Parathyroid adenoma (tissue), 2 donors: ENCODE measurements around the gene DNMT3L.

ENCODE experiments used
- H2AFZ ChIP-seq: fragments of 300-600 bp; sonication (generic); one replicate; pipeline ENCODE4 v1.7.0; 2017; ENCODE audit warnings: antibody characterized with exemption, mild to moderate bottlenecking
- H3K27ac ChIP-seq: fragments of 300-600 bp; sonication (generic); one replicate; pipeline ENCODE4 v1.7.0; 2017
- H3K27me3 ChIP-seq: fragments of 300-600 bp; sonication (generic); one replicate; pipeline ENCODE4 v1.7.0; 2017; ENCODE audit warnings: low read length; ENCODE audit not compliant: control insufficient read depth, insufficient read depth
- H3K36me3 ChIP-seq: fragments of 300-600 bp; sonication (generic); one replicate; pipeline ENCODE4 v1.7.0; 2017; ENCODE audit warnings: low read length; ENCODE audit not compliant: control insufficient read depth, insufficient read depth
- H3K4me1 ChIP-seq: fragments of 300-600 bp; sonication (generic); one replicate; pipeline ENCODE4 v1.7.0; 2017; ENCODE audit warnings: control low read depth
- H3K4me2 ChIP-seq: fragments of 300-600 bp; sonication (generic); one replicate; pipeline ENCODE4 v1.7.0; 2017; ENCODE audit warnings: low read length
- H3K4me3 ChIP-seq: fragments of 300-600 bp; sonication (generic); one replicate; pipeline ENCODE4 v1.7.0; 2017; ENCODE audit warnings: low read depth, low read length
- H3K79me2 ChIP-seq: fragments of 300-600 bp; sonication (generic); one replicate; pipeline ENCODE4 v1.7.0; 2017; ENCODE audit warnings: control low read depth
- H3K9ac ChIP-seq: fragments of 300-600 bp; sonication (generic); one replicate; pipeline ENCODE4 v1.7.0; 2017; ENCODE audit warnings: mild to moderate bottlenecking
- H3K9me3 ChIP-seq: fragments of 300-600 bp; sonication (generic); one replicate; pipeline ENCODE4 v1.7.0; 2017; ENCODE audit warnings: low read length; ENCODE audit not compliant: control insufficient read depth
- TF ChIP-seq, protein P1 (sequence below): fragments of 300-600 bp; sonication (generic); IDR thresholded peaks from one replicate; pipeline ENCODE4 v1.7.0; 2017; ENCODE audit warnings: antibody characterized with exemption, mild to moderate bottlenecking
- donor health status: primary hyperparathyroidism.

The DNMT3L gene

DNA sequence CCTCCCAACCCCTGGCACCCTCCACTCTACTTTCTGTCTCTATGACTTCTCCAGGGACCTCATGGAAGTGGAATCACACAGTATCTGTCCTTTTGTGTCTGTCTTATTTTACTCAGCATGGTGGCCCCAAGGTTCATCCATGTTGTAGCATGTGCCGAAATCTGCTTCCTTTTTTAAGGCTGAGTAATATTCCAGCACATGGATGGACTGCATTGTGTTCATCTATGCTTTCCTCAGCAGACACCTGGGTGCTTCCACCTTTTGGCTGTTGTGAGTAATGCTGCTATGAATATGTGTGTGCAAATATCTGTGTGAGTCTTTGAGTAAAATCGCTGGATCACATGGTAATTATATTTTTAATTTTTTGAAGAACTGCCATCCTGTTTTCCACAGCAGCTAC is 36.6 kb upstream of the DNMT3L start:
- no peak overlapping the region for H3K9ac ChIP-seq
- no peak overlapping the region for H3K4me3 ChIP-seq
- H3K36me3 ChIP-seq, result no peaks in the 10 kb centered on the region
- H3K4me2 ChIP-seq, result no peak overlapping the region
- no peak overlapping the region for H2AFZ ChIP-seq
- no peaks in the 10 kb centered on the region for H3K27me3 ChIP-seq
- no peaks in the 10 kb centered on the region for H3K9me3 ChIP-seq
- TF ChIP-seq, protein P1, sequence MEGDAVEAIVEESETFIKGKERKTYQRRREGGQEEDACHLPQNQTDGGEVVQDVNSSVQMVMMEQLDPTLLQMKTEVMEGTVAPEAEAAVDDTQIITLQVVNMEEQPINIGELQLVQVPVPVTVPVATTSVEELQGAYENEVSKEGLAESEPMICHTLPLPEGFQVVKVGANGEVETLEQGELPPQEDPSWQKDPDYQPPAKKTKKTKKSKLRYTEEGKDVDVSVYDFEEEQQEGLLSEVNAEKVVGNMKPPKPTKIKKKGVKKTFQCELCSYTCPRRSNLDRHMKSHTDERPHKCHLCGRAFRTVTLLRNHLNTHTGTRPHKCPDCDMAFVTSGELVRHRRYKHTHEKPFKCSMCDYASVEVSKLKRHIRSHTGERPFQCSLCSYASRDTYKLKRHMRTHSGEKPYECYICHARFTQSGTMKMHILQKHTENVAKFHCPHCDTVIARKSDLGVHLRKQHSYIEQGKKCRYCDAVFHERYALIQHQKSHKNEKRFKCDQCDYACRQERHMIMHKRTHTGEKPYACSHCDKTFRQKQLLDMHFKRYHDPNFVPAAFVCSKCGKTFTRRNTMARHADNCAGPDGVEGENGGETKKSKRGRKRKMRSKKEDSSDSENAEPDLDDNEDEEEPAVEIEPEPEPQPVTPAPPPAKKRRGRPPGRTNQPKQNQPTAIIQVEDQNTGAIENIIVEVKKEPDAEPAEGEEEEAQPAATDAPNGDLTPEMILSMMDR, result no peak
- H3K79me2 ChIP-seq, result no peaks in the 10 kb centered on the region
- no peak overlapping the region for H3K27ac ChIP-seq
- H3K4me1 ChIP-seq, result peaks cover 3% of the 10 kb centered on the region

DNA sequence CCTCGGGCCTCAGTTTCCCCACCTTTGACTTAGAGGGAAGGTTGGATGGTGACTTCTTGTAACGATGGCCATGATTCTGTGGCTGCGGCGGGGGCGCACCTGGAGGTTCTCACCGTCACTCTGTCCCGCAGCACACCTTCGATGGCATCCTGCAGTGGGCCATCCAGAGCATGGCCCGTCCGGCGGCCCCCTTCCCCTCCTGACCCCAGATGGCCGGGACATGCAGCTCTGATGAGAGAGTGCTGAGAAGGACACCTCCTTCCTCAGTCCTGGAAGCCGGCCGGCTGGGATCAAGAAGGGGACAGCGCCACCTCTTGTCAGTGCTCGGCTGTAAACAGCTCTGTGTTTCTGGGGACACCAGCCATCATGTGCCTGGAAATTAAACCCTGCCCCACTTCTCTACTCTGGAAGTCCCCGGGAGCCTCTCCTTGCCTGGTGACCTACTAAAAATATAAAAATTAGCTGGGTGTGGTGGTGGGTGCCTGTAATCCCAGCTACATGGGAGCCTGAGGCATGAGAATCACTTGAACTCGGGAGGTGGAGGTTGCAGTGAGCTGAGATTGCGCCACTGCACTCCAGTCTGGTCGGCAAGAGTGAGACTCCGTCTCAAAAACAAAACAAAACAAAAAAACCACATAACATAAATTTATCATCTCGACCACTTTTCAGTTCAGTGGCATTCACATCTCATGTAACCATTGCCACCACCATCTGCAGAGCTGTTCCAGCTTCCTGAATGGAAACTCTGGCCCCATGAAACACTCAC is 36.0 kb upstream of the DNMT3L start:
- H3K27ac ChIP-seq, result no peak overlapping the region
- TF ChIP-seq, protein P1, result peak; percentile 60
- no peak overlapping the region for H3K4me3 ChIP-seq
- H3K27me3 ChIP-seq, result no peaks in the 10 kb centered on the region
- H3K9ac ChIP-seq, result no peak overlapping the region
- H3K79me2 ChIP-seq, result no peaks in the 10 kb centered on the region
- peak overlapping the region; percentile 11 for H2AFZ ChIP-seq
- peaks cover 3% of the 10 kb centered on the region for H3K4me1 ChIP-seq
- H3K36me3 ChIP-seq, result no peaks in the 10 kb centered on the region
- H3K4me2 ChIP-seq, result no peak overlapping the region
- no peaks in the 10 kb centered on the region for H3K9me3 ChIP-seq

DNA sequence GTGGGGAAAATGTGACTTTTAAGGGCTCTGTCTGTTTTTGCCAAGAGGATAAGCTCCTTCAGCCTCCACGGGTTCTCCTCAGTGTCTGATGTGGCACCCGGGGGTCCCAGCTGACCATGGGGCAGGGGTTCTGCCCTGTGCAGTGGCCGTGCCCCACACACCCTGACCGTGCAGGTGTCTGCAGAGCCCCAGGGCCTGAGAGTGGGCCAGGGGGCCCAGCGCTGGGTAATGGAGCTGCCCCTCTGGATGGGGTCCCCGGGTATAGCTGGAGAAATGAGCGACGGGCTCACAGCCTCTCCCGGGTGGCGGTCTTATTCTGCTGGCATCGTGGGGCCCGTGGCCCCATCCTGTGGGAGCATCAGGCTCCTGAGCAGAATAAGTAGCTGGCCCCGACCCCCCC is 35.2 kb upstream of the DNMT3L start:
- Histone ChIP-seq H3K9me3 (no peaks in the 10 kb centered on the region), H3K4me1 (peaks cover 3% of the 10 kb centered on the region), H3K4me3 (no peak overlapping the region), H3K36me3 (no peaks in the 10 kb centered on the region), H3K79me2 (no peaks in the 10 kb centered on the region), H2AFZ (no peak overlapping the region), H3K4me2 (no peak overlapping the region), H3K27me3 (no peaks in the 10 kb centered on the region), H3K9ac (no peak overlapping the region), H3K27ac (no peak overlapping the region)
- TF ChIP-seq, protein P1, result no peak

DNA sequence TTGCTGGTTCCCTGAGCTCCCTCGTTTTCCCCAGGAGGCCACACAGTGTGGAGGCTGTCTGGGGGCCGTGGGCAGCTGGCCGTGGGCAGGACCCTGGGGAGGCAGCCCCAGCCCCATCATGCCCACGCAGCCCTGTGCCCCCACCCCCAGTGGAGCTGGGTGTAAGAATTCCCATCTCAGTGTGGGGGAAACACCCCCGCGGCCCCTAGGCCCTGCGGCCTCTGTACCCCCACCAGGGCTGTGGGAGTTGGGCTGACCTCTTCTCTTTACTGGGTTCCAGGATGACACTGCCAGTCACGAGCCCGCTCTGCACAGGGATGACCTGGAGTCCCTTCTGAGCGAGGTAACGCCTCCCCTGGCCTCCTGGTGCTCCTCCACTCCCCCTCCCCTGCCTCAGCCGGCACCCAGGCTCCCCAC is 34.4 kb upstream of the DNMT3L start:
- TF ChIP-seq, protein P1, result no peak
- no peaks in the 10 kb centered on the region for H3K27me3 ChIP-seq

DNA sequence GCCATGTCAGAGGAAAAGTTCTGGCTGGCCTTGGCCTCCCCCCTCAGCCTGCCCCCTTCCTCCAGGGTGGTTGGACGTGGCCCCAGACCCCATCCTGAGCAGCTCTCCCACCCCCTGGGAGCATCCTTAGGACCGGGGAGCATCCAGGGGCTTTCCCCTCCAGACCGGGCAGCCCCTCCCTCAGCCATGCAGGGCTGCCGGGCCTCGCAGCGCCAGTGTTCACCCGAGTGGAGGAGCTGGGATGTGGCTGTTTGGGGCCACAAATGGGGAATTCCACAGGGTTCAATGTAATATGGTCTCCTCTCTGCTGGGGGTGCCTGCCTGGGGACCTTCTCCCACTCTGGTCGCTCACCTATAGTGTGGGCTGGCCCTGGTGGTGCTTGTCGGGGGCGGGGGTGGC is 33.9 kb upstream of the DNMT3L start:
- Histone ChIP-seq H3K9ac (no peak overlapping the region), H3K27me3 (no peaks in the 10 kb centered on the region), H3K27ac (no peak overlapping the region), H3K9me3 (no peaks in the 10 kb centered on the region), H2AFZ (no peak overlapping the region), H3K4me3 (no peak overlapping the region), H3K4me1 (peaks cover 3% of the 10 kb centered on the region), H3K4me2 (no peak overlapping the region), H3K79me2 (no peaks in the 10 kb centered on the region), H3K36me3 (no peaks in the 10 kb centered on the region)
- TF ChIP-seq, protein P1, result no peak

More for the DNA sequence above, 34.4 kb upstream of the DNMT3L start:
- Histone ChIP-seq H3K4me1 (peaks cover 3% of the 10 kb centered on the region), H3K79me2 (no peaks in the 10 kb centered on the region), H2AFZ (no peak overlapping the region), H3K9ac (no peak overlapping the region), H3K4me3 (no peak overlapping the region), H3K36me3 (no peaks in the 10 kb centered on the region), H3K4me2 (no peak overlapping the region), H3K27ac (no peak overlapping the region), H3K9me3 (no peaks in the 10 kb centered on the region)
